Karpas-422 (cell line): ENCODE measurements around the gene PRR5L. TPM values are rescaled to one million over a fixed set of nuclear protein-coding genes. Genes with fewer than 3 reads are reported as not detected.

Experiments used
- DNase-seq: peaks from one replicate; pipeline ENCODE4 v3.0.0-alpha.2; 2015
- H2AFZ ChIP-seq: fragments of 200-600 bp; sonication (generic); 2 replicates; pipeline ENCODE4 v1.6.1; 2014; ENCODE audit warnings: antibody characterized with exemption, low read length, mixed read lengths
- H3K27ac ChIP-seq: fragments of 200-600 bp; sonication (generic); 2 replicates; pipeline ENCODE4 v1.5.1; 2014; ENCODE audit warnings: mild to moderate bottlenecking, low read length, moderate library complexity
- H3K27me3 ChIP-seq: fragments of 200-600 bp; sonication (generic); 2 replicates; pipeline ENCODE4 v1.6.1; 2014; ENCODE audit warnings: low read length, mixed read lengths
- H3K36me3 ChIP-seq: fragments of 200-600 bp; sonication (generic); 2 replicates; pipeline ENCODE4 v1.6.1; 2014; ENCODE audit warnings: low read length, mixed read lengths; ENCODE audit not compliant: insufficient read depth
- H3K4me1 ChIP-seq: fragments of 200-600 bp; sonication (generic); 2 replicates; pipeline ENCODE4 v1.6.1; 2014; ENCODE audit warnings: mild to moderate bottlenecking, low read length, mixed read lengths
- H3K4me2 ChIP-seq: fragments of 200-600 bp; sonication (generic); 2 replicates; pipeline ENCODE4 v1.6.1; 2014; ENCODE audit warnings: low read length, low read depth, mild to moderate bottlenecking; ENCODE audit not compliant: poor library complexity, severe bottlenecking
- H3K4me3 ChIP-seq: fragments of 200-600 bp; sonication (generic); 2 replicates; pipeline ENCODE4 v1.5.1; 2014; ENCODE audit warnings: mild to moderate bottlenecking, antibody characterized with exemption, low read length, mixed read lengths
- H3K79me2 ChIP-seq: fragments of 200-600 bp; sonication (generic); 2 replicates; pipeline ENCODE4 v1.6.1; 2014; ENCODE audit warnings: mild to moderate bottlenecking, low read length, mixed read lengths
- H3K9ac ChIP-seq: fragments of 200-600 bp; sonication (generic); 2 replicates; pipeline ENCODE4 v1.6.0; 2014; ENCODE audit warnings: low read length
- H3K9me2 ChIP-seq: fragments of 200-600 bp; sonication (generic), shearing (Covaris generic); replicated peaks from 2 replicates; pipeline ENCODE4 v1.6.0; 2014; ENCODE audit warnings: mild to moderate bottlenecking, low read length, moderate library complexity; ENCODE audit not compliant: insufficient read depth
- H3K9me3 ChIP-seq: fragments of 300-700, 200-600 bp; sonication (generic); 2 replicates; pipeline ENCODE4 v1.6.1; 2014; ENCODE audit warnings: low read length, mixed read lengths
- H4K20me1 ChIP-seq: fragments of 200-600 bp; sonication (generic); 2 replicates; pipeline ENCODE4 v1.6.1; 2014; ENCODE audit warnings: mild to moderate bottlenecking, antibody characterized with exemption, low read length, low read depth; ENCODE audit not compliant: insufficient read depth
- total RNA-seq: library from RNA; depleted of rRNA; stranded (reverse); fragments of >200 nt; shearing (Covaris generic); gene quantifications from 2 replicates; pipeline ENCODE4 v1.2.3, GENCODE V29; 2014; ENCODE audit warnings: low replicate concordance; rRNA removed

Gene PRR5L, protein sequence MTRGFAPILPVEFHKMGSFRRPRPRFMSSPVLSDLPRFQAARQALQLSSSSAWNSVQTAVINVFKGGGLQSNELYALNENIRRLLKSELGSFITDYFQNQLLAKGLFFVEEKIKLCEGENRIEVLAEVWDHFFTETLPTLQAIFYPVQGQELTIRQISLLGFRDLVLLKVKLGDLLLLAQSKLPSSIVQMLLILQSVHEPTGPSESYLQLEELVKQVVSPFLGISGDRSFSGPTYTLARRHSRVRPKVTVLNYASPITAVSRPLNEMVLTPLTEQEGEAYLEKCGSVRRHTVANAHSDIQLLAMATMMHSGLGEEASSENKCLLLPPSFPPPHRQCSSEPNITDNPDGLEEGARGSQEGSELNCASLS
- total RNA-seq, result not detected in 2 replicates

DNA sequence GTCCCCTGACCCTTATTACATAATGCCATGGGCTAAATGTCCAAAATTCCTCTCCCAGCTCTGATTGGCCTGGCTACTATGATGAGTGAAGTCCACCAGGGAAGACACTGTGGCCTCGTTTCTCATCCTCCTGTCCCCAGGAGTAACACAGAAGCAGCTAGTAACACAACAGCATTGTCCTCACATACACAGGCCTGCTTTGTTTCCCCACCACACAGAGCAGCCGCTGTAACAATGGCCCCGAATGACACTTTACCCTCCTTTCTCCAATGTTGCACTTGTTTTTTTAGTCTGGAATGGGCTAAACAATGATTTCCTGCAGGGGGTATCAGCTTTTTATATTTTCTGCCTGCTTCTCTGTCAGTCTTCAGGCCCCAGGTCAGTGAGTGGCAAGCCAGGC, at the start of gene PRR5L:
PRR5L (plus strand) TSS at position 363 of the 400 bp plus-strand sequence. CDS start 104,834 bp downstream, outside the sequence.
- no peak within 1 kb of the TSS for H3K4me3 ChIP-seq
- no peaks in the 10 kb centered on the region for H3K36me3 ChIP-seq
- H3K9me3 ChIP-seq, result no peaks in the 10 kb centered on the region
- H3K27me3 ChIP-seq, result no peaks in the 10 kb centered on the region
- H3K4me2 ChIP-seq, result no peak within 1 kb of the TSS
- H3K79me2 ChIP-seq, result no peaks in the 10 kb centered on the region
- no peak for DNase-seq
- H3K27ac ChIP-seq, result no peak within 1 kb of the TSS
- H2AFZ ChIP-seq, result no peak within 1 kb of the TSS
- H3K9ac ChIP-seq, result no peak within 1 kb of the TSS
- no peaks in the 10 kb centered on the region for H3K4me1 ChIP-seq
- no peaks in the 10 kb centered on the region for H3K9me2 ChIP-seq
- H4K20me1 ChIP-seq, result no peaks in the 10 kb centered on the region

DNA sequence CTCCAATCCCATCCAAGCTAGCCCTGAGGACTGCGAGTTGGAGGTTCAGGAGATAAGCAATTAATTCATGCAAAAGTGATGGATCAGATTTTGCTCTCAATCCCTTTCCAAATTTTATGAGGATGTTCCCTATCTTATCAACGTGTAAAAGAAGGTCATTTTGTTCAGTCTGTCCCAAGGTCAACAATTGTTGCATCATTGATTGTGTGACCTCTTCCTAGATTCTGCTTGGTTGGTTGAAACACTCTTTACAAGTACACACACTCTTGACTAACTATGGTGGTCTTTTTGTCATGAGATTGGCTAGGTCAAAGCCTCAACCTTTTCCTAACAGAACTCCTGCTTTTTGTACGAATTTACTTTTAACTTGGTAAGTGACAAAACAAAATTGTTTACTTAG, 48.6 kb upstream of the PRR5L start:
- no peaks in the 10 kb centered on the region for H4K20me1 ChIP-seq
- H3K4me2 ChIP-seq, result no peak overlapping the region
- no peak overlapping the region for H3K27ac ChIP-seq
- H3K9me3 ChIP-seq, result no peaks in the 10 kb centered on the region; the same call in 1 of the 2 replicates
- DNase-seq, result no peak
- H2AFZ ChIP-seq, result no peak overlapping the region
- H3K4me1 ChIP-seq, result no peaks in the 10 kb centered on the region; the same call in 1 of the 2 replicates
- no peak overlapping the region for H3K9ac ChIP-seq
- H3K36me3 ChIP-seq, result no peaks in the 10 kb centered on the region
- H3K79me2 ChIP-seq, result no peaks in the 10 kb centered on the region
- H3K27me3 ChIP-seq, result peaks cover 6% of the 10 kb centered on the region; the same call in 1 of the 2 replicates
- no peaks in the 10 kb centered on the region for H3K9me2 ChIP-seq
- H3K4me3 ChIP-seq, result no peak overlapping the region

DNA sequence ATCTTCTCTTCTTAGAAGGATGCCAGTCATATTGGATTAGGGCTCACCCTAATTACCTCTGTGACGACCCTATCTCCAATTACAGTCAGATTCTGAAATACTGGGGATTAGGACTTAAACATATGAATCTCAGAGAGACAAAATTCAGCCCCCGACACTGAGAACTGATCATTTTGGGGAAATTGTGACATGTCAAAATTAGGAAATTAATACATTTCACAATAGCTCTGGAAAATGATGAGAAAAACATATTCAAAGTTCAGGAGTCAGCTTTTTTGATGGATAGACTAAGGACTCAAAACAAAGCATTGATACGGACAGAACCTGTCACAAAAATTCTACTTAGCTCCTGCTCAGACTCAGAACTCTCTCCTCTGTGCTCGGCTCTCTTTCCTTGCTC, 47.7 kb upstream of the PRR5L start:
- Histone ChIP-seq H3K27me3 (peaks cover 6% of the 10 kb centered on the region; the same call in 1 of the 2 replicates), H3K9me2 (no peaks in the 10 kb centered on the region), H2AFZ (no peak overlapping the region), H3K4me3 (no peak overlapping the region), H4K20me1 (no peaks in the 10 kb centered on the region), H3K9me3 (no peaks in the 10 kb centered on the region; the same call in 1 of the 2 replicates), H3K4me2 (no peak overlapping the region), H3K9ac (no peak overlapping the region), H3K4me1 (no peaks in the 10 kb centered on the region), H3K27ac (no peak overlapping the region), H3K79me2 (no peaks in the 10 kb centered on the region), H3K36me3 (no peaks in the 10 kb centered on the region)
- DNase-seq, result no peak

DNA sequence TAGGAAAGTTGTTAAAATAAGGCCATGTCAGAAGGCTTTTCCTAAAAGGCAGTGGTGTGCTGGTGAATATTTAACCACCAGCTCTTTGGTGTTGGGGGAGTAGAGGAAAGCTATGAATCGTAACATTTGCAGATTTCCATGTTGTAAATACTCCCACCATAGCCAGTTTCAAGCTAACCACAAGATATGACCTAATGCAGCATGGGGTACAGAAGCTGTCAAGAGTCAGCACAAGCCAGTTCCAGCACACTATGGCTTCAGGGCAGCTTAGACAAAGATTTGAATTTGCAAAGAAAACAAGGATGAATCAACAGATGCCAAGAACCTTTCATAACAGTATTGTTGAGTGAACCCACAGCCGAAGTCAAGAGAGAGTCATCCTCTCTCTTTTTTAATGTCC, 46.8 kb upstream of the PRR5L start:
- Histone ChIP-seq H3K4me1 (no peaks in the 10 kb centered on the region), H3K27me3 (peaks cover 6% of the 10 kb centered on the region; the same call in 1 of the 2 replicates), H3K9ac (no peak overlapping the region), H3K27ac (no peak overlapping the region), H2AFZ (no peak overlapping the region), H3K79me2 (no peaks in the 10 kb centered on the region), H3K4me2 (no peak overlapping the region), H3K36me3 (no peaks in the 10 kb centered on the region), H3K9me3 (no peaks in the 10 kb centered on the region; the same call in 1 of the 2 replicates), H4K20me1 (no peaks in the 10 kb centered on the region), H3K9me2 (no peaks in the 10 kb centered on the region), H3K4me3 (no peak overlapping the region)
- no peak for DNase-seq

DNA sequence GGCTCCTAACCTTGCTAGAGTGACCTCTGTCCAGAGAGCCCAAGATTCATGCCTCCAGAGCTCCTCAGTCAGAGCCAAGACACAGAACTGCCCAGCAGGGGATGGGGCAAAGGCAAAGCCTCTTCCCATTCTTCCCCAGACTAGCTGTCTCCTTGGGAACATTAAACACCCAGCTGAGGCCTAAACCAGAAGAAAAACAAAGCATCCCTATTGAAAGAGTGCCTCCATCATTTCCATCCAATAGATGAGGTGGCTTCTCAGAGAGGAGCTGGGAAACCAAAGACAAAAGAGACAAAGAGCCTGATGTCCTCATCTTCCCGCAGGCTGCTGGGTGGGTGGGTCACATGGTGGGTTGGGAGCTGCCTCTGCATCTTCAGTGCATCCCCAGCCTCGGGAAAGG, 44.3 kb upstream of the PRR5L start:
- no peak overlapping the region for H3K27ac ChIP-seq
- no peaks in the 10 kb centered on the region for H3K36me3 ChIP-seq
- peaks cover 6% of the 10 kb centered on the region; the same call in 1 of the 2 replicates for H3K27me3 ChIP-seq
- no peaks in the 10 kb centered on the region; the same call in 1 of the 2 replicates for H3K9me3 ChIP-seq
- no peaks in the 10 kb centered on the region for H3K9me2 ChIP-seq
- no peaks in the 10 kb centered on the region for H3K79me2 ChIP-seq
- H3K4me3 ChIP-seq, result no peak overlapping the region
- peaks cover 2% of the 10 kb centered on the region for H3K4me1 ChIP-seq
- no peak overlapping the region for H2AFZ ChIP-seq
- no peak overlapping the region for H3K9ac ChIP-seq
- no peak overlapping the region for H3K4me2 ChIP-seq
- DNase-seq, result no peak
- H4K20me1 ChIP-seq, result no peaks in the 10 kb centered on the region

DNA sequence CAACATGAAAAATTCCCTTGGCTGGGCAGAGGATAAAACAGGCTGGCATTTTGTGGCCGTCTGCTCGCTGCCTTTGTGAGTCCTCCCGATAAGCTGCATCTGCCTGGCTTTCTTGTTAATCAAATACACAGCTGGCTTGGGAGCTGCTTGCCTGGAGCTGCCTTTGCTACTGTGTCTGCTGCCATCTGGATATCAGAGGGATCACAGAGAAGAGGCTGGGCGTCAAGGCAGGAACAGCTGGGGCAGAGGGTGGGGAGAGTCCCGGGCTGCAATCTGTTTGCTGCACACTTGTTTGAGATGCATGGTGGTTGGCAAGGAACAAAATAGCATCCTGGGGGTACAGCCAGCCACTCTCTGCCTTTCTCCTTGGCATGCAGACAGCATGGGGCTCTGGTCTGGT, 42.9 kb upstream of the PRR5L start:
- Histone ChIP-seq H4K20me1 (no peaks in the 10 kb centered on the region), H2AFZ (no peak overlapping the region), H3K9me2 (no peaks in the 10 kb centered on the region), H3K27ac (no peak overlapping the region), H3K4me1 (peaks cover 16% of the 10 kb centered on the region), H3K4me3 (no peak overlapping the region), H3K79me2 (no peaks in the 10 kb centered on the region), H3K9ac (no peak overlapping the region), H3K4me2 (no peak overlapping the region), H3K36me3 (no peaks in the 10 kb centered on the region), H3K9me3 (no peaks in the 10 kb centered on the region; the same call in 1 of the 2 replicates), H3K27me3 (peaks cover 6% of the 10 kb centered on the region; the same call in 1 of the 2 replicates)
- no peak for DNase-seq

DNA sequence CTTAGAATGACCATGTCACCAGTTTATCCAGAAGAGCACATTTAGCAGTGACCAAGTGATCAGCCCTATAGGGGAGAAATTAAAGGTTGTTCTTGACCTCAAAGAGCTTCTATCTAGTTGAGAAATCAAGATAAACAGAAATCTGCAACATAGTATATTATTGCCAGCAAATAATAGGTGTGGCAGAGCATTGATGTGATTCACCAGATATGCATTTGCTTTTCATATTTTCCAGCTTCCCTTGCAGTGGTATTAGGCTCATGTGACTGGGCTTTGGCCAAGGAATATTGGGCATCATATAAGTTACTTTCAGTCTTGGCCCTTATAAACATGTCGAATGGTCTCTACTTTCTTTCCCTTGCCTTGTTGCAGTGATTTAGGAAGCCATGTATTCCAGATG, 41.4 kb upstream of the PRR5L start:
- Histone ChIP-seq H3K9me3 (no peaks in the 10 kb centered on the region; the same call in 1 of the 2 replicates), H3K4me1 (peaks cover 25% of the 10 kb centered on the region), H3K79me2 (no peaks in the 10 kb centered on the region), H3K4me3 (no peak overlapping the region), H3K9ac (no peak overlapping the region), H3K36me3 (no peaks in the 10 kb centered on the region), H3K27ac (no peak overlapping the region), H3K9me2 (no peaks in the 10 kb centered on the region), H3K27me3 (peaks cover 6% of the 10 kb centered on the region; the same call in 1 of the 2 replicates), H3K4me2 (no peak overlapping the region), H4K20me1 (no peaks in the 10 kb centered on the region), H2AFZ (no peak overlapping the region)
- DNase-seq, result no peak

DNA sequence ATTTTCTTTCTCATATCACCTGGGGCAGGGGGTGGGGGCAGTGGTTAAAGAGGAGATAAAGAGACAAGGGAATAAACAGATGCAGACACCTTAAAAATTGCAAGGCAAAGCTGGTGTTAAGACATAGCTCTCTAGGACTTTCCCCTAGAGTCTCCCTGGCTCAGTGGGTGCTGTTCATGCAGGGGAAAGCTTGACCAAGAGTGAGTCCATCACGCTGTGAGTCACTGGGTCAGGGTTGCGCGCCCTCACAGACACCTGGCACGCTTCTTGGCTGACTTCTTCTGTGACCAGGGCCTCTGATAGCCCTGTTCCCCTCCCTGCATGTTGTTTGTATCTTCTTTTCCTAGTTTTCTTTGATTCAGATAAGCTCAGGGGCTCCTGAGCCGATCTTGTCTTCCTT, 38.7 kb upstream of the PRR5L start:
- Histone ChIP-seq H3K36me3 (no peaks in the 10 kb centered on the region), H3K9me3 (no peaks in the 10 kb centered on the region), H2AFZ (peak overlapping the region; percentile 44; the same call in 1 of the 2 replicates), H3K27ac (no peak overlapping the region), H3K4me3 (no peak overlapping the region), H3K9ac (peak overlapping the region; percentile 7; the same call in 1 of the 2 replicates), H3K4me2 (peak overlapping the region; percentile 5), H3K79me2 (no peaks in the 10 kb centered on the region), H3K4me1 (peaks cover 25% of the 10 kb centered on the region), H3K9me2 (no peaks in the 10 kb centered on the region), H3K27me3 (no peaks in the 10 kb centered on the region; the same call in 1 of the 2 replicates), H4K20me1 (no peaks in the 10 kb centered on the region)
- no peak for DNase-seq
